HAP-1 (cell line): ENCODE measurements around the gene CIP2A.
A peak's percentile ranks its signal among the peaks of the same experiment; 100 is the strongest.
"Not testable (repeated sequence)": the region's sequence is repeated elsewhere in the genome, so short reads cannot be mapped to it uniquely, and the experiment has no call there.

Experiments
- DNase-seq, 2 experiments: peaks; one replicate each; pipeline ENCODE4 v3.0.0-alpha.2; 2016 to 2020; ENCODE audit warnings: low spot score in 2 of 2
- H3K27me3 ChIP-seq: fragments of 250-450 bp; sonication (Bioruptor Pico); 2 replicates; pipeline ENCODE4 v1.5.1; 2020; ENCODE audit warnings: low read depth, mild to moderate bottlenecking, moderate library complexity
- H3K36me3 ChIP-seq: fragments of 250-450 bp; sonication (Bioruptor Pico); replicated peaks from 2 replicates; pipeline ENCODE4 v1.5.1; 2020; ENCODE audit warnings: mild to moderate bottlenecking
- H3K4me1 ChIP-seq: fragments of 250-450 bp; sonication (Bioruptor Pico); 2 replicates; pipeline ENCODE4 v1.5.1; 2020; ENCODE audit warnings: mild to moderate bottlenecking
- H3K4me3 ChIP-seq: fragments of 250-450 bp; sonication (Bioruptor Pico); 2 replicates; pipeline ENCODE4 v1.5.1; 2020; ENCODE audit warnings: mild to moderate bottlenecking, moderate library complexity
- H3K9me3 ChIP-seq: fragments of 250-450 bp; sonication (Bioruptor Pico); 2 replicates; pipeline ENCODE4 v1.5.1; 2020; ENCODE audit warnings: mild to moderate bottlenecking, moderate library complexity
- in situ Hi-C: fragments of 300-500 bp; cut with MboI; formaldehyde crosslinking; loops from 3 replicates; pipeline ENCODE4 v1.14.3; 2020; ENCODE audit warnings: low sequenced_read_pairs, inconsistent platforms, mixed read lengths

Gene CIP2A

DNA sequence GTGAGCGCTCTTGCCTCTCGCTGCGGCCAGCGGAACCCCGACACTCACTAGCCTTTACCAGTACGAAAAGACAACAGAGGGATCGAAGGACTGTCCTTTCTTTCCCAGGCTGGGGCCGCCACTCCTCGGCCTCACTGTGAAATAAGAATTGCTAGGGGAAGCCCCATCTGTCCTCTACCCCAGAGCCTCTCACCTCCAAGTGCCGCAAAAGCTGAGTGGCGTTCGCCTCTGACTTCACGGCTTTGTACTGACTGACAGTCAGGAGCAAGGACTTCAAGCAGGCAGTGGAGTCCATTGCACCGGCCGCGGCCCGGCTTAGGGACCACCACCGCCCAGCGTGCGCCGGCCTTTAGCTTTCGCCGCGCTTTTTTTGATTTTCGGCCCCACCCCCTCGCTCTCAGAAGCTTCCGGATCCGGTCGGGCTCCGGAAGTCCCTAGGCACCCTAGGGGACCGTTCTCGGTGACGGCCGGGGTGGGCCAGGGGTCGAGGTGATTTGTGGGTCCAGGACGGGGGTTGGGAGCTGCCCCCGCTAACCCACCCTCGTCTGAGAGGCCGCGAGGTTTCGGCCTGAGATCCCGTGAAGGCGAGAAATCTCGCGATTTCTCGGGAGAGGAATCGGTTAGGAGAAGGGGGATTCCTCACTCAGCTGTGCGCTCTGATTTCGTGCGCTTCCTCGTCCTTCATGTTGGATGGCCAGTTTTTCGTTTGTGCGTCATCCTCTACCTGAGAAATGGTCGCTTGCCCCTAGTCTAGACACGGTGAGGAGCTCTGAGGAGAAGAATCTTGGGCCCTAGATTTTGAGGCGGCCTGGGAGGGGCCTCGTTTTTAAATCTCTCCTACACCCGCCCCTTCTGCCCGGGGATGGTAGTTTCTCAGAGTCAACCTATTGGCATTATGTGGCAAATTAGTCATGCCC, at the start of gene CIP2A, which contains the start of gene DZIP3:
TSS of gene CIP2A (minus strand) at position 358 of the 917 bp plus-strand sequence. CDS start at position 295, 63 bp downstream.
TSS of gene DZIP3 (plus strand) at position 642 of the 917 bp plus-strand sequence. CDS start 15,685 bp downstream, outside the sequence.
- peak; percentile 92 to 98 for DNase-seq
- Histone ChIP-seq H3K4me1 (peaks cover 21% of the 10 kb centered on the region), H3K36me3 (peaks cover 7% of the 10 kb centered on the region), H3K4me3 (peak within 1 kb of the TSS; percentile 81), H3K9me3 (no peaks in the 10 kb centered on the region), H3K27me3 (no peaks in the 10 kb centered on the region)
- in situ Hi-C loops, result no loop called here

DNA sequence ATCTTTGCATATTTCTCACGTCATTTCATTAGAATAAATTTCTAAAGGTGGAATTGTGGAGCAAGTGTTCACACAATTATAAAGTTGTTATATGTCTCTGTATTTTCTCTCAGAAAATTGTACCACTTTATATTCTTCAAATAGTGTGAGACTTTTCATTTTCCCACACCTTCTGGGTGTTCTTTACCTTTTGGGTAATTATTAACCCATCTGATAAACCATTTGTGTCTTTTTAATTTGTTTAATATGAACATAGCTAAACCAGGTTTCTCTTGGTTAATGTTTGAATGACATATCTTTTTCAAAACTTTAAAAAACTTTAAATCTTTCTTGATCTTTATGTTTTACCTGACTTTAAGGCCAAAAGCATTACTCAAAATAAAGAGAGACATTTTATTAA, 40.7 kb upstream of the CIP2A start:
- Histone ChIP-seq H3K27me3 (no peaks in the 10 kb centered on the region), H3K9me3 (no peaks in the 10 kb centered on the region), H3K36me3 (no peaks in the 10 kb centered on the region; the same call in 1 of the 2 replicates), H3K4me3 (no peak overlapping the region), H3K4me1 (no peaks in the 10 kb centered on the region)
- in situ Hi-C loops, result no loop called here
- no peak for DNase-seq

DNA sequence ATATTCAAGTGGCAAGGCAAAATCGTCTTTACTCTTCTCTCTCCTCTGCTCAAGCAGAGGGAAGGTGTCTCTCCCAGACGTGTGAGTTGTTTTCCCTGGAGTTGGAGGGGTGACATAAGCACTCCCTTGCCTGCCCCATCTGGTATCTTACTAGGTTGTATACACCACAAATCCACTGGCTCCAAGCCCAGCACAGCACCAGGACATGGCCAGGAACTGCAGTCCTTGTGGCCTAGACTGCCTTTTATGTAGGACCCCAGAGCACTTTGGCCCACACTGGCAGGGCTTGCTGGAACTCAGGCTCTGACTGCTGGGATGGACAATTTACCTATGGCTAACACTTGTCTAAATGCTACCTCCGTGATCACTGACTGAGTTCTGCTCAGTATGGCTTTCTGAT, 34.3 kb upstream of the CIP2A start:
- Histone ChIP-seq H3K9me3 (no peaks in the 10 kb centered on the region), H3K36me3 (no peaks in the 10 kb centered on the region; the same call in 1 of the 2 replicates), H3K4me1 (no peaks in the 10 kb centered on the region), H3K27me3 (no peaks in the 10 kb centered on the region), H3K4me3 (no peak overlapping the region)
- in situ Hi-C loops, result no loop called here
- DNase-seq, result no peak

DNA sequence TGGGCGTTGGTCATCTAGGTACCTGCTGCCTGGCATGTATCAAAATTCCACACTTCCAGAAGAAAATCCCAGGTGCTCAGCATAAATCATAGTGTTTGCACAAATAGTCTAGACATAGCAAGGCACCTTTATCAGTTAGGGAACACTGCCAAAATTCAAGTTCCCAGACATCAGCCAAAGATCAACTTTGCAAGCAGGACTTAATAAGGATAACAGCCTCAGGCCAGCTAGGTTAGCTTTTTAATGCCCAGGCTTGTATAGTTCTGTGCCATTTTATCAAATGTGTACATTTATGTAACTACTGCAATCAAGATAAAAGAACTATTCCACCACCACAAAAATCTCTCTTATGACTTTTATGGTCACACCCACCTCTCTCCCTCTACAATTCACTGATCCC, 31.0 kb upstream of the CIP2A start:
- Histone ChIP-seq H3K27me3 (no peaks in the 10 kb centered on the region), H3K4me1 (peaks cover 3% of the 10 kb centered on the region), H3K4me3 (no peak overlapping the region), H3K9me3 (no peaks in the 10 kb centered on the region), H3K36me3 (no peaks in the 10 kb centered on the region; the same call in 1 of the 2 replicates)
- in situ Hi-C loops, result no loop called here
- DNase-seq, result no peak

DNA sequence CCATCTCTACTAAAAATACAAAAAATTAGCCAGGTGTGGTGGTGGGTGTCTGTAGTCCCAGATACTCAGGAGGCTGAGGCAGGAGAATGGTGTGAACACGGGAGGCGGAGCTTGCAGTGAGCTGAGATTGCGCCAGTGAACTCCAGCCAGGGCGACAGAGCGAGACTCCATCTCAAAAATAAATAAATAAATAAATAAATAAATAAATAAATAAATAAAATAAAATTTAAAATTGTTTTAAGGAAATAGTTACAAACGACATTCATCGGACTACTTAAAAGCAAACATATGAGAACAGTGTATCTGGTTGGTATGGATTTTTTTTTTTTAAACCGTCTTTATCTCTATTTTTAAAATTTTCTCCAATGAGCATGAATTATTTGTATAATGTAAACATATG, 26.9 kb upstream of the CIP2A start:
- H3K36me3 ChIP-seq, H3K9me3 ChIP-seq, H3K4me3 ChIP-seq, in situ Hi-C loops, DNase-seq, H3K27me3 ChIP-seq, H3K4me1 ChIP-seq: not testable (repeated sequence)

DNA sequence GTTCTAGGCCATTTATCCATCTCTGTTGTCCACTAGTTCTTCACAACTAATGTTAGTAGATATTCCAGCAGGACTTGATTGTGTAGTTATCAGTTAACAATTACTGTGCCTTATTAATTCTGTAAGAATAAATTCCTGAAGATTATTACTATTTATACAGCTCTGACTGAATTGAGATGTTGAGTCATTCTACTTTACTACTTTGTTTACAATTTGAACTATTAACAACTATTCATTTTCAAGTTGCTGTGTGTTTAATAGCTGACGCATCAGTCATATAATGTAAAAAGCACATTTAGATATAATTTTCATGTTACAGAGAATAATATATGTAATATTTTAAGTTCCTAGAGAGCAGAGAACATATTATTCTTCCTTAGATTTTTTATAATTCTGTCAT, 21.4 kb upstream of the CIP2A start:
- Histone ChIP-seq H3K27me3 (no peaks in the 10 kb centered on the region), H3K4me3 (no peak overlapping the region), H3K9me3 (no peaks in the 10 kb centered on the region), H3K4me1 (peaks cover 4% of the 10 kb centered on the region), H3K36me3 (no peaks in the 10 kb centered on the region)
- in situ Hi-C loops, result no loop called here
- DNase-seq, result no peak

DNA sequence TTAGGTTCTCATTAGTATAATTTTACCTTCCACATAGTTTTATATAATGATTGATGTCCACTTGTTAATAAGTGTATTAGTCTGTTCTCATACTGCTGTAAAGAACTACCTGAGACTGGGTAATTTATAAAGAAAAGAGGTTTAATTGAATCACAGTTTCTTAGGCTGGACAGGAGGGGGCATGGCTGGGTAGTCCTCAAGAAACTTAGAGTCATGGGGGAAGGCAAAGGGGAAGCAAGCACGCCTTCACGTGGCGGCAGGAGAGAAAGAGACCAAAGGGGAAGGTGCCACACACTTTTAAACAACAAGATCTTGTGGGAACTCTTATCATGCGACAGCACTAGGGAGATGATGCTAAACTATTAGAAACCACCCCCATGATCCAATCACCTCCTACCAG, 19.5 kb upstream of the CIP2A start:
- no peaks in the 10 kb centered on the region for H3K36me3 ChIP-seq

DNA sequence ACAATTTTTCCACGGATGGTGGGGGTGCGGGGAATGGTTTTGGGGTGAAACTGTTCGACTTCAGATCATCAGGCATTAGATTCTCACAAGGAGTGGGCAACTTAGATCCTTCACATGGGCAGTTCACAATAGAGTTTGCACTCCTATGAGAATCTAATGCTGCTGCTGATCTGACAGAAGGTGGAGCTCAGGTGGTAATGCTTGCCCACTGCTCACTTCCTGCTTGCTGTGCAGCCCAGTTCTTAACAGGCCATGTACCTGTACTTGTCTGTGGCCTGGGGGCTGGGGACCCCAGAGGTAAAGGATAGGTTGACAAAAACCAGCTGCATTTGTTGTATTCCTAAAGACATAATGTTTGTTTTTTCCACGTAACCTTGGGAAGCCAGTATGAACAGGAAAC, 16.3 kb upstream of the CIP2A start:
- H3K27me3 ChIP-seq, result no peaks in the 10 kb centered on the region
- no peaks in the 10 kb centered on the region; the same call in 1 of the 2 replicates for H3K36me3 ChIP-seq
- no peaks in the 10 kb centered on the region for H3K4me1 ChIP-seq
- H3K9me3 ChIP-seq, result peaks cover 3% of the 10 kb centered on the region; the same call in 1 of the 2 replicates
- no peak overlapping the region for H3K4me3 ChIP-seq
- no peak for DNase-seq
- in situ Hi-C loops, result no loop called here

More for the DNA sequence above, 19.5 kb upstream of the CIP2A start:
- Histone ChIP-seq H3K4me1 (no peaks in the 10 kb centered on the region), H3K4me3 (no peak overlapping the region), H3K9me3 (no peaks in the 10 kb centered on the region), H3K27me3 (no peaks in the 10 kb centered on the region)
- in situ Hi-C loops, result no loop called here
- no peak for DNase-seq

DNA sequence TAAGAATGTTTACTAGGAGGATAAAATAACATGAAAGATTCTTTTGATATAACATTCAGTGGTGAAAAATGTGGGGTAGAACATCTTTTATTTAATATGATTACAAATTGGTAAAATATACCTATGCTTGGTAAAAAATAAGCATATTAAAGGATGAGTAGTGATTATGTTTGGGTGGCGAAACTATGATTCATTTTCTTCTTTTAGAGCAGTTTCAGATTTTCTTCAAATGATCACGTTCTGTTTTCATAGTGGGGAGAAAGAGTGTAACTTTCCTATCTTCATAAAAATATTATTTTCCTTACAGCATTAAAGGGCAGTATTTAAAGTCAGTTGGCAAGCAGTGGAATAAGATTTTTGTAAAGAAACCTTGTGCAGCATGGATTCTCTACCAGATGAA, 15.8 kb upstream of the CIP2A start:
- H3K36me3 ChIP-seq, result no peaks in the 10 kb centered on the region; the same call in 1 of the 2 replicates
- in situ Hi-C loops, result no loop called here
- H3K4me1 ChIP-seq, result no peaks in the 10 kb centered on the region
- H3K4me3 ChIP-seq, result no peak overlapping the region
- peaks cover 3% of the 10 kb centered on the region; the same call in 1 of the 2 replicates for H3K9me3 ChIP-seq
- no peak for DNase-seq
- H3K27me3 ChIP-seq, result no peaks in the 10 kb centered on the region

DNA sequence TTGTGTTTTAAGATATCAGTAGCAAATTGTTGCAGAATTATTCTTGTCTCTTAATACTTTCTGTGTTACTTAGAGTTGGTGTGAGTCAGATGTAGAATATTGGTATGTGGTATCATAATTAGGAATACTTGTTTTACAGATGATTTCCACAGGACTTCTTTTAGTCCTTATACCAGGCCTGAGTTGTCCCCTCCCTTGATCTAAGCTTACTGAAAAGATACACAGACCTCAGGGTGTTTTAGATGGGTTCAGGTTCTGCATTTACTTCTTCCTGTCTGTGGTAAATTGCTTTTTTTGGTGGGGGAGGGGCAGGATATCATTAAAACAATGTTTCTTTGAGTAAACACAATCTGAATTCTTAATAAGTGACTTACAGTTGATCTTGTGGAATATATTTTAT, 14.5 kb upstream of the CIP2A start:
- H3K36me3 ChIP-seq, result no peaks in the 10 kb centered on the region; the same call in 1 of the 2 replicates
- no peak overlapping the region for H3K4me3 ChIP-seq
- H3K27me3 ChIP-seq, result no peaks in the 10 kb centered on the region
- in situ Hi-C loops, result no loop called here
- DNase-seq, result no peak
- H3K9me3 ChIP-seq, result peaks cover 3% of the 10 kb centered on the region; the same call in 1 of the 2 replicates
- no peaks in the 10 kb centered on the region for H3K4me1 ChIP-seq

DNA sequence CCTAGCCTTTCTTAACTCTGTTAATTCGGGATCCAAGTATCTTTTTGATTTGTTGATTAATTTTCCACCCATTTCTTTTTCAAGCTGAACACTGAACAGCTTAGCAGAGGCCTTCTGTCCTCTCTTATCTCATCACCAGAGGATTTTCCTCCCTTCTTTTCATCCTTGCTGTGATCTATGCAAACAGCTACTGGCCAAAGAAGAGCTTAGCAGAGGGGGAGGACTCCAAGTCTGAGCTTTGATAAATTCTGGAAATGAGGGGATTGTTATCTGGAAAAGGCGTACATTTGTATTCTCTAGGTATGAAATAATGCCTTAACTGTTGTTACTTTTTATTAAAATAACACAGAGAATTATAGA, 13.7 kb upstream of the CIP2A start:
- no peak for DNase-seq
- in situ Hi-C loops, result no loop called here
- no peaks in the 10 kb centered on the region for H3K27me3 ChIP-seq
- H3K36me3 ChIP-seq, result no peaks in the 10 kb centered on the region; the same call in 1 of the 2 replicates
- H3K4me1 ChIP-seq, result no peaks in the 10 kb centered on the region
- H3K9me3 ChIP-seq, result peaks cover 3% of the 10 kb centered on the region; the same call in 1 of the 2 replicates
- H3K4me3 ChIP-seq, result no peak overlapping the region

DNA sequence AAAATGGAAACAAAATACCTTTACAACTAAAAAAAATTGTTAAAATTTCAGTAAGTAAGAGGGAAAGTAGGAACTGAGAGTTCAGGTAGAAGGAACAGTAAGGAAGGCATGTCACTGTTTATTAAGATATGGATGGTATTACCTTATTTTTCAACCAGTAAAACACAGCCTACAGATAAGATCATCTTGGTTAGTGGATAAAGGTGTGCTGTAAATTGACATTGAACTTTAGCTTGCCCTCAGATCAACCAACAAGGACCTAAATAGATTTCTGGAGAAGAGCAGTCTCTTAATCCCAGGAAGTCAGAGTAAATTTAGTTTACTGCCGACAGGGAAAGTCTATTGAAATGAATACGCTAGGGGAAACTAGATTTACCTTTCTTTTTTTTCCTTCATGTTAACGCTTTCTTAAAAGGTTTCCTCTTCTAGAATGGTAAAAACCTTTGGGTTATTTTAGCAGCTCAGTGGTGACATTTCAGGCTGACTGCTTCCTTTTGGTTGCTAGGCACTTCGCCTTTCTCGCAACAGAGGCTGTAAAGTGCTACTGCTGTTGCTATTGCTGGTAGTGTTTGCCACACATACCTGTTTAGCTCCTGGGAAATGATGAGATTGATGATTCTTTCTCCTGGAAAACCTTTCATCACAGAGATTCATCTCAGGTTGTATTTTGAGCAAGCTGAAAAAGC, 13.2 kb upstream of the CIP2A start:
- H3K4me3 ChIP-seq, result no peak overlapping the region
- no peak for DNase-seq
- H3K9me3 ChIP-seq, result peaks cover 3% of the 10 kb centered on the region; the same call in 1 of the 2 replicates
- no peaks in the 10 kb centered on the region; the same call in 1 of the 2 replicates for H3K36me3 ChIP-seq
- H3K4me1 ChIP-seq, result no peaks in the 10 kb centered on the region
- H3K27me3 ChIP-seq, result no peaks in the 10 kb centered on the region
- in situ Hi-C loops, result no loop called here

DNA sequence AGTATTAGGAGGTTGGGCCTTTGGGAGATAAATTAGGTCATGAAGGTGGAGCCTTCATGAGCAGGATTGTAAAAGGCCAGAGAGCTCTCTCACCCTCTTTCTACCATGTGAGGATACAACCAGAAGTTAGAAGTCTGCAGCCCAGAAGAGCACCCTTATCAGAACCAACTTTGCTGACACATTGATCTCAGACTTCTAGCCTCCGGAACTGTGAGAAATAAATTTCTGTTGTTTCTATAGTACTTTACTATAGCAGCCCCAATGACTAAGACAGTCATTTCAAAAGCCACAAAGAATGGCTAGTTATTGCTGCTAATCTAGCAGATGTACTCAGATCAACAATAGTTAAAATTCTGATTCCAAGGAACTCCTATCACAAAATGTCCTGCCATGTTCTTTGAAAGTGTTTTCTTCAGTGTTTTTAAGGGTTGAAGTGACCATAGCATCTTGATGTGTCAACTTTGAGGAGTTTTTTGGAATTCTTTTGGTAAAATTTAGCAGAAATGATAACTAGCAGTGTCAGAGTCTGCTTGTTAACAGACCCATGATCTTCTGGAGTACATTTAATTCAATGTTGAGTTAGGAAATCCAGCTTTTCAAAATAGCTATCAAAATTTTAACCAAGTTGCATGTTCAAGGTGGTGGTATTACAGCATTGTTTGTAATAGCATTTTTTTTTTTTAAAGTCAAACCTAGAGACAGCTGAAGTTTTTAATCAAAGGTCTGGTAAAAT, 10.6 kb upstream of the CIP2A start:
- in situ Hi-C loops, result no loop called here
- H3K9me3 ChIP-seq, result peaks cover 3% of the 10 kb centered on the region; the same call in 1 of the 2 replicates
- no peaks in the 10 kb centered on the region for H3K27me3 ChIP-seq
- H3K4me1 ChIP-seq, result no peaks in the 10 kb centered on the region
- DNase-seq, result no peak
- no peaks in the 10 kb centered on the region; the same call in 1 of the 2 replicates for H3K36me3 ChIP-seq
- H3K4me3 ChIP-seq, result no peak overlapping the region
